Mesodermal cell (in vitro differentiated cells): ENCODE results near the gene FHIT.

Experiments
- H3K27ac ChIP-seq: 2 replicates; pipeline ENCODE4 v1.7.0; 2013; ENCODE audit warnings: mild to moderate bottlenecking, low read depth, low read length, moderate library complexity; ENCODE audit not compliant: severe bottlenecking
- H3K36me3 ChIP-seq: 2 replicates; pipeline ENCODE4 v1.7.1; 2013; ENCODE audit warnings: mild to moderate bottlenecking, low read length, moderate library complexity; ENCODE audit not compliant: control insufficient read depth, insufficient read depth
- H3K4me1 ChIP-seq: one replicate; pipeline ENCODE4 v1.7.1; 2013; ENCODE audit warnings: mild to moderate bottlenecking, low read length; ENCODE audit not compliant: insufficient read depth, control insufficient read depth, poor library complexity, severe bottlenecking
- H3K4me3 ChIP-seq: 2 replicates; pipeline ENCODE4 v1.7.0; 2013; ENCODE audit warnings: low read length, control low read depth, mild to moderate bottlenecking; ENCODE audit not compliant: insufficient read depth, poor library complexity, severe bottlenecking; ENCODE audit errors: extremely low read depth
- H3K9me3 ChIP-seq: 2 replicates; pipeline ENCODE4 v1.7.1; 2013; ENCODE audit warnings: mild to moderate bottlenecking, low read length, moderate library complexity; ENCODE audit not compliant: control insufficient read depth
- WGBS, 2 experiments: methylation state at CpG; one replicate each; pipeline ENCODE4 v1.1.5; 2013; ENCODE audit warnings: missing lambda C conversion rate in 2 of 2; ENCODE audit not compliant: insufficient coverage in 2 of 2; 5-methylcytosine and 5-hydroxymethylcytosine counted together

FHIT gene

DNA sequence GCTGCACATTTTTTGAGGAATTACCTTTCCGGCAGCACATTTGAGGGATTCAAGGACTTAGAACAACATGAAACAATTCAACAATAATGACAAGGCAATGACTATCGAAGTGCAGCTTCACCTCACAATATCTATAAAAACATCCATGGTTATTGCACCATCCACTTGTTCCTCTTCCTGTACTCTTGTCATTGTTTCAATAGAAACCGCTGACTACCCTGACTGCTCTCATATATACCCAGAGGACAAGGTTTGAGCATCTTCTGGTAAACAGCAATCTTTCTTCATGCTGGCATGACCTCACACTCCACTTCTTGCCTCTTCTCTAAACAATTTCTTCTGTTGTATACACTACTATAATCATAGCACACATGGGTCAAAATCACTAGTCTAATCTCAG is 864.9 kb downstream of the FHIT start:
- Histone ChIP-seq H3K27ac (no peak overlapping the region), H3K36me3 (no peaks in the 10 kb centered on the region), H3K4me3 (no peak overlapping the region), H3K4me1 (no peaks in the 10 kb centered on the region), H3K9me3 (no peaks in the 10 kb centered on the region)
- WGBS, 2 experiments = 79% methylated on average over 3 of the region's 3 CpGs

DNA sequence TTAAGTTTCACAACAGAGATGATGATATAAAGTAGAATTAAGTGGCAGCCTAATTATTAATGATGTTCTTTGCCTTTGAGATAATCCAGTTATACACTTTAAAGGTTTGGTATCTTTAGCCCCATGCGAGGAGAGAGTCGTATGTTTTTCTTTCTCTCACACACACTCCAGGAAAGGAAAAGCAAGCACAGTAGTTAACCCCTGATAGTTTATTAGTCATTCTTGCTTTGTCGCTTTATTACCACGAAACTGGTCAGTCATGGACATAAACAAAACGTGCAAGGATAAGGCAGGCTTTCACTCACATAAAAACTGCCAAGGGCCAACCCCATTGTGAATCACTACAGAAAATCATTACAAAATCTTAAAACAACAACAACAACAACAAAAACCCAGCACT is 866.9 kb downstream of the FHIT start:
- H3K27ac ChIP-seq = no peak overlapping the region
- WGBS, 2 experiments = 67 to 75% methylated on average over 3 to 4 of the region's 5 CpGs
- no peaks in the 10 kb centered on the region for H3K36me3 ChIP-seq
- H3K9me3 ChIP-seq = no peaks in the 10 kb centered on the region
- H3K4me1 ChIP-seq = no peaks in the 10 kb centered on the region
- no peak overlapping the region for H3K4me3 ChIP-seq

DNA sequence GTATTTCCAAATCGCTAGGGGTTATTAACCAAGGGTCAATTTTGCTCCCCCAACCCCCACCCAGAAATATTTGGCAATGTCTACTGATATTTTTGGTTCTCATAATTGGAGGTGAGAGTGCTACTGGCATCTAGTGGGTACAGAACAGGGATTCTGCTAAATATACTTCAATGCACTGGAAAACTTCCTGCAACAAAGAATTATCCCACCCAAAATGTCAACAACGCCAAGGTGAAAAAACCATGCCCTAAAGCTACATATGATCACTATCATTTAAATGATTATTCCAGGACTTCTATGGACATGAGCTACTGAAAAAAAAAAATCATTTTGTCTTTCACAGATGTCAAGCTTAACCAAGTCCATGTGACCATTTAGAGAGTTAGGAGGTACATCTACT is 867.9 kb downstream of the FHIT start:
- H3K4me1 ChIP-seq = no peaks in the 10 kb centered on the region
- H3K27ac ChIP-seq = no peak overlapping the region
- H3K4me3 ChIP-seq = no peak overlapping the region
- H3K36me3 ChIP-seq = no peaks in the 10 kb centered on the region
- no peaks in the 10 kb centered on the region for H3K9me3 ChIP-seq
- 63 to 80% methylated on average over 1 of the region's 2 CpGs for WGBS, 2 experiments

DNA sequence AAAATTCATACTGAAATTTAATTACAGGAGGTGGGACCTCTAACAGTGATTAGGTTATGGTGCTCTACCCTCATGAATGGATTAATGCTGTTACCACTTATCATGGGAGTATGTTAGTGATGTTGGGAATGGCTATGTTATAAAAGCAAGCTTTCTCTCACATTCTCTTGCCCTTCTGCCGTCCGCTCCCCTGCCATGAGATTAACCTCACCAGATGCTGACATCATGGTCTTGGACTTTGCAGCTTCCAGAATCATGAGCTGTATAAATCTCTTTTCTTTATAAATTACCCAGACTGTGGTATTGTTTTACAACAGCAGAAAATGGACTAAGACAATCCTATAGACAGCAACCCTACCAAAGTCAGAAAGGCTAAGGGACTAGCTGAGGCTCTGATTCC is 884.8 kb downstream of the FHIT start:
- no peaks in the 10 kb centered on the region for H3K4me1 ChIP-seq
- no peak overlapping the region for H3K4me3 ChIP-seq
- H3K36me3 ChIP-seq = no peaks in the 10 kb centered on the region
- 85 to 100% methylated on average over 2 of the region's 2 CpGs for WGBS, 2 experiments
- H3K27ac ChIP-seq = no peak overlapping the region
- no peaks in the 10 kb centered on the region for H3K9me3 ChIP-seq

- no CpG with 5 or more reads among the region's 2 CpGs for WGBS, 2 experiments
- no peaks in the 10 kb centered on the region for H3K9me3 ChIP-seq
- no peak overlapping the region for H3K27ac ChIP-seq
- no peaks in the 10 kb centered on the region for H3K4me1 ChIP-seq
- H3K36me3 ChIP-seq = no peaks in the 10 kb centered on the region
- no peak overlapping the region for H3K4me3 ChIP-seq
Measured at GRCh38 chr3:60365360-60365759, 885.9 kb downstream of the FHIT start.

GRCh38 chr3:60364475-60364874 is 886.8 kb downstream of the FHIT start:
- H3K4me3 ChIP-seq = no peak overlapping the region
- H3K27ac ChIP-seq = no peak overlapping the region
- H3K4me1 ChIP-seq = no peaks in the 10 kb centered on the region
- H3K36me3 ChIP-seq = no peaks in the 10 kb centered on the region
- H3K9me3 ChIP-seq = no peaks in the 10 kb centered on the region

DNA sequence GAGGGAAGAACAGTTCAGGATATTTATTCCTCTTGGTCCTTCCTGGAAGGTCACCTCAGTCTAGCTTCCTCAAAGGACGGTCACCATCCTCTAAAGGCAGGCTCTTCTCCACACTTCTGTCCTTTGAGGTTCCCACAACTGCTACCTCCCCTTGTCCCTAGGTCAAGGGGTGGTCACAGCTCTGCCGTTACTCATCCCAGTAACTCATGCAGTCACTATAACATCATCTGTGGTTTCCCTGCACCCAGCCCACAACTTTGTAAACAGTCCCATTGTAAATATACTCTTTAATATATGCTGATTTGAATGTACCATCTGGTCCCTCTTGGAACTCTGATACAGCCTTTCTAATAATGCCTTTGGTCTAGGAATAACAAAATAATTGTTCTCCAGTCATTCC is 887.4 kb downstream of the FHIT start:
- no peaks in the 10 kb centered on the region for H3K4me1 ChIP-seq

GRCh38 chr3:60355825-60356224 is 895.4 kb downstream of the FHIT start:
- no peaks in the 10 kb centered on the region for H3K4me1 ChIP-seq
- no peaks in the 10 kb centered on the region for H3K9me3 ChIP-seq
- no peak overlapping the region for H3K27ac ChIP-seq
- no CpG with 5 or more reads among the region's 2 CpGs for WGBS, 2 experiments
- no peaks in the 10 kb centered on the region for H3K36me3 ChIP-seq
- no peak overlapping the region for H3K4me3 ChIP-seq

More for the DNA sequence above, 887.4 kb downstream of the FHIT start:
- WGBS, 2 experiments = 73 to 90% methylated on average over 1 to 2 of the region's 2 CpGs
- H3K9me3 ChIP-seq = no peaks in the 10 kb centered on the region
- H3K27ac ChIP-seq = no peak overlapping the region
- H3K36me3 ChIP-seq = no peaks in the 10 kb centered on the region
- no peak overlapping the region for H3K4me3 ChIP-seq

DNA sequence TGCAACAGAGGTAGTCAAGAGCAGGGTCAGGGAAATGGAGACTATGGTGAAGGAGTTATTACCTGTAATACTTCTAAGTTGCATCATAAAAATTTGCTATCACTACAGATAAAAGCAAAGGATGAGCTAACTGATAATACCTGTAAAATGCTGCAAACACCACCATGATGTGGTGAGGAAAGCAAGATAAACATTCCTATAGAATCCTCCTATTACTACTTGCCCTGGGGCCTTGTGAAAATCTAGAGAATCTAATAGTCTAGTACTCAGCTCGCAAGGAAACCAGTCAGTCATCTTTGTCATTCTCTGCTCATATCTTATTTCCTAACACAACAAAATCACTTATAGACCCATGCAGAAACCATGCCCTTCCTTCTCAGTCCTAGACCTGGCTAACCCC is 899.8 kb downstream of the FHIT start:
- no peaks in the 10 kb centered on the region for H3K9me3 ChIP-seq
- no peak overlapping the region for H3K27ac ChIP-seq
- H3K36me3 ChIP-seq = no peaks in the 10 kb centered on the region
- 70 to 100% methylated on average over 1 of the region's 1 CpG for WGBS, 2 experiments
- H3K4me1 ChIP-seq = no peaks in the 10 kb centered on the region
- H3K4me3 ChIP-seq = no peak overlapping the region

- no peaks in the 10 kb centered on the region for H3K36me3 ChIP-seq
- H3K27ac ChIP-seq = no peak overlapping the region
- no peak overlapping the region for H3K4me3 ChIP-seq
- H3K4me1 ChIP-seq = no peaks in the 10 kb centered on the region
- no peaks in the 10 kb centered on the region for H3K9me3 ChIP-seq
- WGBS, 2 experiments = 83% methylated on average over 2 of the region's 3 CpGs; no CpG with 5 or more reads in 1 of the 2 experiments
Measured at GRCh38 chr3:60344340-60344739, 906.9 kb downstream of the FHIT start.

DNA sequence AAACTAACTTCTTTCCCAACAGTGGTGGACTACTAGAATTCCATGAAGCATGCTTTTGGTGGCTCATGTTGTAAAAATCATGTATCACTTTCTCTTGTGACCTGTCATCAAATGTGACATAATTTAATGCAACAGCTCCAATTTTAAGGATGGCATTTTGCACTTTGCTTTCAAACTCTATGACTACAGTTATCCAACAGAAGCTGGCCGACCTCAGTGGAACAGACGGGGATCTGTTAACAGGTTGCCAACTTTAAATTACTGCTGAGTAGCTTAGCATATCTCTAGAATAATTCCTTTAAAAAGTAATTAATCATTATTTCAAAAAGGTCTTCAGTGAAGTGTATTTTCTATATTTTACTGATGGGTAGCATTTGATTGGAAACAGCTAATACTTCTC is 907.4 kb downstream of the FHIT start:
- Histone ChIP-seq H3K27ac (no peak overlapping the region), H3K9me3 (no peaks in the 10 kb centered on the region), H3K4me3 (no peak overlapping the region), H3K36me3 (no peaks in the 10 kb centered on the region), H3K4me1 (no peaks in the 10 kb centered on the region)
- WGBS, 2 experiments = no CpG with 5 or more reads among the region's 2 CpGs

DNA sequence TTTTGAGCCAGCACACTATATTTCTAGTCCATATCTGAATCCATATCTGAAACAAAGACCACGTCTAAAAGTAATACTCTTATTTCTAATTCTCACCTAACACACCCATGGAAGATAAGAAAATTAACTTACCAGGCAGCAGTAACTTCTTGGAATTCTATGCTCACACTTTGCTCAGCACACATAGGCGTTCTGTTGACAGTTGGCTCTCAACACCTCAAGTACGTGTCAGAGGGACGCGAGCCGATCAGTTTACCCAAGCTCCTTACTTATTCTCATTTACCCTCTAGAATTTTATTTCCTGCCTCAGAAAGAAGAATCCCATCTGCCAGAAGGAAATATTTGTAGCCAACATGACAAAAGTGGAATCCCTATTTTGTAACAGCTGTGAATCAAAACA is 911.9 kb downstream of the FHIT start:
- Histone ChIP-seq H3K27ac (no peak overlapping the region), H3K36me3 (no peaks in the 10 kb centered on the region), H3K9me3 (no peaks in the 10 kb centered on the region), H3K4me1 (no peaks in the 10 kb centered on the region), H3K4me3 (no peak overlapping the region)
- WGBS, 2 experiments = 87 to 90% methylated on average over 3 to 6 of the region's 6 CpGs
